ENCODE measurements around the gene CCDC60.

GRCh38 chr12:119314290-119314689 is 20.2 kb upstream of the CCDC60 start:
- TF ChIP-seq, protein P1, sequence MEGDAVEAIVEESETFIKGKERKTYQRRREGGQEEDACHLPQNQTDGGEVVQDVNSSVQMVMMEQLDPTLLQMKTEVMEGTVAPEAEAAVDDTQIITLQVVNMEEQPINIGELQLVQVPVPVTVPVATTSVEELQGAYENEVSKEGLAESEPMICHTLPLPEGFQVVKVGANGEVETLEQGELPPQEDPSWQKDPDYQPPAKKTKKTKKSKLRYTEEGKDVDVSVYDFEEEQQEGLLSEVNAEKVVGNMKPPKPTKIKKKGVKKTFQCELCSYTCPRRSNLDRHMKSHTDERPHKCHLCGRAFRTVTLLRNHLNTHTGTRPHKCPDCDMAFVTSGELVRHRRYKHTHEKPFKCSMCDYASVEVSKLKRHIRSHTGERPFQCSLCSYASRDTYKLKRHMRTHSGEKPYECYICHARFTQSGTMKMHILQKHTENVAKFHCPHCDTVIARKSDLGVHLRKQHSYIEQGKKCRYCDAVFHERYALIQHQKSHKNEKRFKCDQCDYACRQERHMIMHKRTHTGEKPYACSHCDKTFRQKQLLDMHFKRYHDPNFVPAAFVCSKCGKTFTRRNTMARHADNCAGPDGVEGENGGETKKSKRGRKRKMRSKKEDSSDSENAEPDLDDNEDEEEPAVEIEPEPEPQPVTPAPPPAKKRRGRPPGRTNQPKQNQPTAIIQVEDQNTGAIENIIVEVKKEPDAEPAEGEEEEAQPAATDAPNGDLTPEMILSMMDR (IDR thresholded peaks at IDR 0.05) = no peak
- no peak for TF ChIP-seq POLR2A (IDR thresholded peaks at IDR 0.05)
